WTC11 (cell line): ENCODE data around the gene THOP1. TPM values are rescaled to one million over a fixed set of nuclear protein-coding genes. Genes with fewer than 3 reads are reported as not detected.

ENCODE experiments used
- E2F5 ChIP-seq: sonication (generic); formaldehyde crosslinking; IDR thresholded peaks from 2 replicates; pipeline ENCODE4 v1.8.1; 2022; ENCODE audit warnings: mild to moderate bottlenecking, moderate library complexity, missing genetic modification reagents
- FOXK1 ChIP-seq: sonication (generic); formaldehyde crosslinking; IDR thresholded peaks from 2 replicates; pipeline ENCODE4 v1.8.0; 2022; ENCODE audit warnings: mild to moderate bottlenecking, moderate library complexity, missing genetic modification reagents
- PRRX2 ChIP-seq: fragments of 250-450 bp; sonication (Bioruptor Pico); IDR thresholded peaks from 2 replicates; pipeline ENCODE4 v1.8.0; 2021; ENCODE audit warnings: mild to moderate bottlenecking
- TP53 ChIP-seq: sonication (generic); formaldehyde crosslinking; IDR thresholded peaks from 2 replicates; pipeline ENCODE4 v1.8.1; 2023; ENCODE audit warnings: mild to moderate bottlenecking, missing genetic modification reagents
- ZBTB43 ChIP-seq: sonication (generic); formaldehyde crosslinking; IDR thresholded peaks from 2 replicates; pipeline ENCODE4 v1.8.1; 2023; ENCODE audit warnings: mild to moderate bottlenecking, missing genetic modification reagents
- ZNF121 ChIP-seq: sonication (generic); formaldehyde crosslinking; IDR thresholded peaks from 2 replicates; pipeline ENCODE4 v1.8.0; 2023; ENCODE audit warnings: missing genetic modification reagents
- ZNF281 ChIP-seq: sonication (generic); formaldehyde crosslinking; IDR thresholded peaks from 2 replicates; pipeline ENCODE4 v1.8.0; 2023; ENCODE audit warnings: mild to moderate bottlenecking, missing genetic modification reagents
- total RNA-seq: library from RNA; stranded (reverse); gene quantifications from 3 replicates; pipeline ENCODE4 v1.2.3, GENCODE V29; 2021
- TF ChIP-seq, protein P1 (sequence below): sonication (generic); formaldehyde crosslinking; IDR thresholded peaks from 2 replicates; pipeline ENCODE4 v1.8.1; 2023; ENCODE audit warnings: mild to moderate bottlenecking, missing genetic modification reagents
- TF ChIP-seq, protein P2 (sequence below): fragments of 250-450 bp; sonication (Bioruptor Pico); IDR thresholded peaks from 2 replicates; pipeline ENCODE4 v1.8.0; 2021; ENCODE audit warnings: mild to moderate bottlenecking
- TF ChIP-seq, protein P3 (sequence below): fragments of 250-450 bp; sonication (Bioruptor Pico); IDR thresholded peaks from 2 replicates; pipeline ENCODE4 v1.9.0; 2021; ENCODE audit warnings: mild to moderate bottlenecking
- TF ChIP-seq, protein P4 (sequence below): sonication (generic); formaldehyde crosslinking; IDR thresholded peaks from 2 replicates; pipeline ENCODE4 v1.8.1; 2023; ENCODE audit warnings: mild to moderate bottlenecking, moderate library complexity, missing genetic modification reagents
- TF ChIP-seq, protein P5 (sequence below): sonication (generic); formaldehyde crosslinking; IDR thresholded peaks from 2 replicates; pipeline ENCODE4 v1.8.0; 2022; ENCODE audit warnings: missing genetic modification reagents

The THOP1 gene
- total RNA-seq, 1 experiment from 2014 or later = 181 TPM

DNA sequence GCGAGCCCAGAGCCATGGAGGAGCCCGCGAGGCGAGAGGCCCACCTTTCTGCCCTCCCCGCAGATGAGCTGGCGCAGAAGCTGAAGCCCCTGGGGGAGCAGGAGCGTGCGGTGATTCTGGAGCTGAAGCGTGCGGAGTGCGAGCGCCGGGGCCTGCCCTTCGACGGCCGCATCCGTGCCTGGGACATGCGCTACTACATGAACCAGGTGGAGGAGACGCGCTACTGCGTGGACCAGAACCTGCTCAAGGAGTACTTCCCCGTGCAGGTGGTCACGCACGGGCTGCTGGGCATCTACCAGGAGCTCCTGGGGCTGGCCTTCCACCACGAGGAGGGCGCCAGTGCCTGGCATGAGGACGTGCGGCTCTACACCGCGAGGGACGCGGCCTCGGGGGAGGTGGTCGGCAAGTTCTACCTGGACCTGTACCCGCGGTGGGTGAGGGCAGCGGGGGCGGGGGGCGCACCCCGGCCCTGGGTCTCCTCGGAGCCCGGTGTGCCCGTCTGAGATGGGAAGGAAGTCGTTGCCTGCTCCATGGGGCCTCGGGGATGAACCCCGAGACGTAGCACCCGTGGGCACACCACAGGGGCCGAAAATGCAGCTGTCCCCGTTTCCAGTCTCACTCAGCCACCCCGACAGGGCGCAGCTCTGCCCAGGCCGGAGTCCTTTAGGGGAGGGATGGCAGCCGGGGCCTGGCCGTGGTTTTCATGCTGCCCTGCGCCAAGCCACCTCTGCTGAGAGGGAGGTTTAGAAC is 22.3 kb downstream of the THOP1 start (continued):
- no peak for TF ChIP-seq E2F5 (CRISPR knock-in tag)
- TF ChIP-seq, protein P1, sequence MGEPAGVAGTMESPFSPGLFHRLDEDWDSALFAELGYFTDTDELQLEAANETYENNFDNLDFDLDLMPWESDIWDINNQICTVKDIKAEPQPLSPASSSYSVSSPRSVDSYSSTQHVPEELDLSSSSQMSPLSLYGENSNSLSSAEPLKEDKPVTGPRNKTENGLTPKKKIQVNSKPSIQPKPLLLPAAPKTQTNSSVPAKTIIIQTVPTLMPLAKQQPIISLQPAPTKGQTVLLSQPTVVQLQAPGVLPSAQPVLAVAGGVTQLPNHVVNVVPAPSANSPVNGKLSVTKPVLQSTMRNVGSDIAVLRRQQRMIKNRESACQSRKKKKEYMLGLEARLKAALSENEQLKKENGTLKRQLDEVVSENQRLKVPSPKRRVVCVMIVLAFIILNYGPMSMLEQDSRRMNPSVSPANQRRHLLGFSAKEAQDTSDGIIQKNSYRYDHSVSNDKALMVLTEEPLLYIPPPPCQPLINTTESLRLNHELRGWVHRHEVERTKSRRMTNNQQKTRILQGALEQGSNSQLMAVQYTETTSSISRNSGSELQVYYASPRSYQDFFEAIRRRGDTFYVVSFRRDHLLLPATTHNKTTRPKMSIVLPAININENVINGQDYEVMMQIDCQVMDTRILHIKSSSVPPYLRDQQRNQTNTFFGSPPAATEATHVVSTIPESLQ (CRISPR knock-in tag) = no peak
- TF ChIP-seq ZNF121 (CRISPR knock-in tag) = no peak
- TF ChIP-seq, protein P2, sequence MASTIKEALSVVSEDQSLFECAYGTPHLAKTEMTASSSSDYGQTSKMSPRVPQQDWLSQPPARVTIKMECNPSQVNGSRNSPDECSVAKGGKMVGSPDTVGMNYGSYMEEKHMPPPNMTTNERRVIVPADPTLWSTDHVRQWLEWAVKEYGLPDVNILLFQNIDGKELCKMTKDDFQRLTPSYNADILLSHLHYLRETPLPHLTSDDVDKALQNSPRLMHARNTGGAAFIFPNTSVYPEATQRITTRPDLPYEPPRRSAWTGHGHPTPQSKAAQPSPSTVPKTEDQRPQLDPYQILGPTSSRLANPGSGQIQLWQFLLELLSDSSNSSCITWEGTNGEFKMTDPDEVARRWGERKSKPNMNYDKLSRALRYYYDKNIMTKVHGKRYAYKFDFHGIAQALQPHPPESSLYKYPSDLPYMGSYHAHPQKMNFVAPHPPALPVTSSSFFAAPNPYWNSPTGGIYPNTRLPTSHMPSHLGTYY (CRISPR knock-in tag) = no peak
- TF ChIP-seq FOXK1 (CRISPR knock-in tag) = no peak
- no peak for TF ChIP-seq TP53
- TF ChIP-seq PRRX2 = no peak
- TF ChIP-seq, protein P3, sequence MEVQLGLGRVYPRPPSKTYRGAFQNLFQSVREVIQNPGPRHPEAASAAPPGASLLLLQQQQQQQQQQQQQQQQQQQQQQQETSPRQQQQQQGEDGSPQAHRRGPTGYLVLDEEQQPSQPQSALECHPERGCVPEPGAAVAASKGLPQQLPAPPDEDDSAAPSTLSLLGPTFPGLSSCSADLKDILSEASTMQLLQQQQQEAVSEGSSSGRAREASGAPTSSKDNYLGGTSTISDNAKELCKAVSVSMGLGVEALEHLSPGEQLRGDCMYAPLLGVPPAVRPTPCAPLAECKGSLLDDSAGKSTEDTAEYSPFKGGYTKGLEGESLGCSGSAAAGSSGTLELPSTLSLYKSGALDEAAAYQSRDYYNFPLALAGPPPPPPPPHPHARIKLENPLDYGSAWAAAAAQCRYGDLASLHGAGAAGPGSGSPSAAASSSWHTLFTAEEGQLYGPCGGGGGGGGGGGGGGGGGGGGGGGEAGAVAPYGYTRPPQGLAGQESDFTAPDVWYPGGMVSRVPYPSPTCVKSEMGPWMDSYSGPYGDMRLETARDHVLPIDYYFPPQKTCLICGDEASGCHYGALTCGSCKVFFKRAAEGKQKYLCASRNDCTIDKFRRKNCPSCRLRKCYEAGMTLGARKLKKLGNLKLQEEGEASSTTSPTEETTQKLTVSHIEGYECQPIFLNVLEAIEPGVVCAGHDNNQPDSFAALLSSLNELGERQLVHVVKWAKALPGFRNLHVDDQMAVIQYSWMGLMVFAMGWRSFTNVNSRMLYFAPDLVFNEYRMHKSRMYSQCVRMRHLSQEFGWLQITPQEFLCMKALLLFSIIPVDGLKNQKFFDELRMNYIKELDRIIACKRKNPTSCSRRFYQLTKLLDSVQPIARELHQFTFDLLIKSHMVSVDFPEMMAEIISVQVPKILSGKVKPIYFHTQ (CRISPR knock-in tag) = no peak
- no peak for TF ChIP-seq ZNF281 (CRISPR knock-in tag)
- no peak for TF ChIP-seq ZBTB43 (CRISPR knock-in tag)
- TF ChIP-seq, protein P4, sequence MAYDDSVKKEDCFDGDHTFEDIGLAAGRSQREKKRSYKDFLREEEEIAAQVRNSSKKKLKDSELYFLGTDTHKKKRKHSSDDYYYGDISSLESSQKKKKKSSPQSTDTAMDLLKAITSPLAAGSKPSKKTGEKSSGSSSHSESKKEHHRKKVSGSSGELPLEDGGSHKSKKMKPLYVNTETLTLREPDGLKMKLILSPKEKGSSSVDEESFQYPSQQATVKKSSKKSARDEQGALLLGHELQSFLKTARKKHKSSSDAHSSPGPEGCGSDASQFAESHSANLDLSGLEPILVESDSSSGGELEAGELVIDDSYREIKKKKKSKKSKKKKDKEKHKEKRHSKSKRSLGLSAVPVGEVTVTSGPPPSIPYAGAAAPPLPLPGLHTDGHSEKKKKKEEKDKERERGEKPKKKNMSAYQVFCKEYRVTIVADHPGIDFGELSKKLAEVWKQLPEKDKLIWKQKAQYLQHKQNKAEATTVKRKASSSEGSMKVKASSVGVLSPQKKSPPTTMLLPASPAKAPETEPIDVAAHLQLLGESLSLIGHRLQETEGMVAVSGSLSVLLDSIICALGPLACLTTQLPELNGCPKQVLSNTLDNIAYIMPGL (CRISPR knock-in tag) = no peak
- TF ChIP-seq, protein P5, sequence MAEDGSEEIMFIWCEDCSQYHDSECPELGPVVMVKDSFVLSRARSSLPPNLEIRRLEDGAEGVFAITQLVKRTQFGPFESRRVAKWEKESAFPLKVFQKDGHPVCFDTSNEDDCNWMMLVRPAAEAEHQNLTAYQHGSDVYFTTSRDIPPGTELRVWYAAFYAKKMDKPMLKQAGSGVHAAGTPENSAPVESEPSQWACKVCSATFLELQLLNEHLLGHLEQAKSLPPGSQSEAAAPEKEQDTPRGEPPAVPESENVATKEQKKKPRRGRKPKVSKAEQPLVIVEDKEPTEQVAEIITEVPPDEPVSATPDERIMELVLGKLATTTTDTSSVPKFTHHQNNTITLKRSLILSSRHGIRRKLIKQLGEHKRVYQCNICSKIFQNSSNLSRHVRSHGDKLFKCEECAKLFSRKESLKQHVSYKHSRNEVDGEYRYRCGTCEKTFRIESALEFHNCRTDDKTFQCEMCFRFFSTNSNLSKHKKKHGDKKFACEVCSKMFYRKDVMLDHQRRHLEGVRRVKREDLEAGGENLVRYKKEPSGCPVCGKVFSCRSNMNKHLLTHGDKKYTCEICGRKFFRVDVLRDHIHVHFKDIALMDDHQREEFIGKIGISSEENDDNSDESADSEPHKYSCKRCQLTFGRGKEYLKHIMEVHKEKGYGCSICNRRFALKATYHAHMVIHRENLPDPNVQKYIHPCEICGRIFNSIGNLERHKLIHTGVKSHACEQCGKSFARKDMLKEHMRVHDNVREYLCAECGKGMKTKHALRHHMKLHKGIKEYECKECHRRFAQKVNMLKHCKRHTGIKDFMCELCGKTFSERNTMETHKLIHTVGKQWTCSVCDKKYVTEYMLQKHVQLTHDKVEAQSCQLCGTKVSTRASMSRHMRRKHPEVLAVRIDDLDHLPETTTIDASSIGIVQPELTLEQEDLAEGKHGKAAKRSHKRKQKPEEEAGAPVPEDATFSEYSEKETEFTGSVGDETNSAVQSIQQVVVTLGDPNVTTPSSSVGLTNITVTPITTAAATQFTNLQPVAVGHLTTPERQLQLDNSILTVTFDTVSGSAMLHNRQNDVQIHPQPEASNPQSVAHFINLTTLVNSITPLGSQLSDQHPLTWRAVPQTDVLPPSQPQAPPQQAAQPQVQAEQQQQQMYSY (CRISPR knock-in tag) = no peak
